GM12878 (cell line): ENCODE results near the gene JAG2. TPM values are rescaled to one million over a fixed set of nuclear protein-coding genes. Genes with fewer than 3 reads are reported as not detected.

Experiments used
- ATAC-seq: fragments of 200-7000 bp; cut with Tn5 transposase; 3 replicates; pipeline ENCODE4 v1.9.1; 2020; ENCODE audit warnings: mild to moderate bottlenecking, moderate library complexity
- BruUV-seq: library from RNA; stranded (reverse); fragments of 400-500 nt; replicated peaks from 2 replicates; lab custom pipeline; 2021; lab: Mats Ljungman, UMichigan
- CTCF ChIA-PET: fragments of 300-600 bp; sonication (Branson Sonifier 250); formaldehyde crosslinking; extraction: SDS; loops from one replicate; lab custom pipeline; 2021; ENCODE audit warnings: inconsistent platforms; lab: Yijun Ruan, JAX
- POLR2A ChIA-PET: fragments of 350-600 bp; formaldehyde crosslinking; extraction: SDS; loops from one replicate; lab custom pipeline; 2021; ENCODE audit warnings: inconsistent platforms; lab: Charles Lee
- RAD21 ChIA-PET: fragments of 300-600 bp; sonication (Branson Sonifier 250); formaldehyde crosslinking; loops from one replicate; lab custom pipeline; 2023; ENCODE audit warnings: antibody characterized with exemption; ENCODE audit not compliant: unreplicated experiment; lab: Charles Lee
- SMC1A ChIA-PET: fragments of 300-600 bp; sonication (Branson Sonifier 250); formaldehyde crosslinking; loops from one replicate; lab custom pipeline; 2023; ENCODE audit not compliant: unreplicated experiment, uncharacterized antibody; lab: Charles Lee
- DNase-seq: peaks from one replicate; pipeline ENCODE4 v3.0.0-alpha.2; 2011; ENCODE audit warnings: low read depth, low spot score
- FAIRE-seq: peaks from 3 replicates; lab custom pipeline; 2011; peaks lifted over from hg19 to GRCh38; lab: Jason Lieb, UNC
- H2AFZ ChIP-seq: 2 replicates; pipeline ENCODE4 v1.6.0; 2011; ENCODE audit warnings: low read depth, low read length, control low read depth; ENCODE audit not compliant: control insufficient read depth
- H3K27ac ChIP-seq: 2 replicates; pipeline ENCODE4 v1.5.1; 2011; ENCODE audit warnings: control low read depth; ENCODE audit not compliant: control insufficient read depth, insufficient read depth
- H3K27me3 ChIP-seq, 2 experiments: replicated peaks in 1 of 2; 2 replicates each; pipeline versions ENCODE4 v1.6.0 to v1.6.1; 2011; ENCODE audit warnings: low read length in 1 of 2; ENCODE audit not compliant: control insufficient read depth in 2 of 2, insufficient read depth in 2 of 2
- H3K36me3 ChIP-seq, 2 experiments: 2 replicates each; pipeline ENCODE4 v1.5.1; 2011; ENCODE audit warnings: low read length in 1 of 2; ENCODE audit not compliant: control insufficient read depth in 2 of 2, insufficient read depth in 2 of 2
- H3K4me1 ChIP-seq: 2 replicates; pipeline ENCODE4 v1.6.1; 2011; ENCODE audit warnings: mild to moderate bottlenecking, low read length, moderate library complexity, mixed read lengths; ENCODE audit not compliant: control insufficient read depth, insufficient read depth
- H3K4me2 ChIP-seq: 2 replicates; pipeline ENCODE4 v1.6.0; 2011; ENCODE audit warnings: control low read depth; ENCODE audit not compliant: control insufficient read depth, insufficient read depth
- H3K4me3 ChIP-seq: fragments of 200-600 bp; sonication (generic); 2 replicates; pipeline ENCODE4 v1.5.1; 2016
- H3K79me2 ChIP-seq: 2 replicates; pipeline ENCODE4 v1.6.0; 2011; ENCODE audit warnings: low read length; ENCODE audit not compliant: control insufficient read depth, insufficient read depth
- H3K9ac ChIP-seq: 2 replicates; pipeline ENCODE4 v1.8.0; 2011; ENCODE audit warnings: low read length, control low read depth, mixed read lengths; ENCODE audit not compliant: control insufficient read depth, insufficient read depth
- H3K9me3 ChIP-seq: replicated peaks from 3 replicates; pipeline ENCODE4 v1.5.1; 2011; ENCODE audit warnings: mild to moderate bottlenecking, low read length; ENCODE audit not compliant: control insufficient read depth, insufficient read depth
- H4K20me1 ChIP-seq: 2 replicates; pipeline ENCODE4 v1.6.0; 2011; ENCODE audit not compliant: control insufficient read depth, insufficient read depth
- ASH2L ChIP-seq: fragments of 300-600, 200-600 bp; sonication (generic); IDR thresholded peaks from 2 replicates; pipeline ENCODE4 v1.6.1; 2017; ENCODE audit warnings: low read depth, mild to moderate bottlenecking, borderline replicate concordance
- CBFB ChIP-seq: IDR thresholded peaks from 2 replicates; pipeline ENCODE4 v1.6.1; 2016; ENCODE audit warnings: antibody characterized with exemption, low read depth
- CBX3 ChIP-seq: fragments of 200-600 bp; sonication (generic); IDR thresholded peaks from 2 replicates; pipeline ENCODE4 v1.6.1; 2016; ENCODE audit warnings: low read depth, borderline replicate concordance
- CUX1 ChIP-seq: IDR thresholded peaks from 2 replicates; pipeline ENCODE4 v1.6.1; 2012; ENCODE audit warnings: improper control_type of control experiment, low read depth, low read length; ENCODE audit not compliant: insufficient replicate concordance
- EZH2 ChIP-seq: IDR thresholded peaks from 2 replicates; pipeline ENCODE4 v1.6.1; 2012; ENCODE audit warnings: low read depth, mild to moderate bottlenecking, control low read depth, inconsistent platforms, low read length, borderline replicate concordance; ENCODE audit not compliant: control insufficient read depth
- HCFC1 ChIP-seq: fragments of 150-350 bp; IDR thresholded peaks from 2 replicates; pipeline ENCODE4 v1.6.1; 2014; ENCODE audit warnings: low read length
- MXI1 ChIP-seq: fragments of 150-350 bp; IDR thresholded peaks from 2 replicates; pipeline ENCODE4 v1.6.1; 2011; ENCODE audit warnings: low read depth, mild to moderate bottlenecking, inconsistent platforms, low read length, improper control_type of control experiment
- SIN3A ChIP-seq: IDR thresholded peaks from 2 replicates; pipeline ENCODE4 v1.6.1; 2012; ENCODE audit warnings: low read depth, low read length, improper control_type of control experiment
- WGBS: methylation state at CpG from one replicate; pipeline ENCODE4 v1.1.6; 2016; ENCODE audit warnings: low lambda C conversion rate; ENCODE audit not compliant: insufficient replicate concordance, insufficient coverage; ENCODE audit errors: missing lambda C conversion rate; 5-methylcytosine and 5-hydroxymethylcytosine counted together
- in situ Hi-C: fragments of 300-500 bp; cut with MboI; formaldehyde crosslinking; loops from 9 replicates; pipeline ENCODE4 v1.14.3; 2018; ENCODE audit warnings: mixed read lengths
- intact Hi-C: fragments of 100-400 bp; cut with micrococcal nuclease; formaldehyde crosslinking; loops from one replicate; pipeline ENCODE4 v1.14.2; 2022; ENCODE audit not compliant: unreplicated experiment
- polyA plus RNA-seq, 11 experiments: library from polyadenylated mRNA; depleted of rRNA in 4 of 11; unstranded in 6 of 11; stranded (reverse) in 5 of 11; fragments of >200 nt; fragmentation: Nextera tagmentation in 4 of 11; fragmentation: Illumina TruSeq in 1 of 11; extraction: Ambion mirVana in 4 of 11; extraction: Trizol in 1 of 11; gene quantifications; 1 replicate in 1 of 11; 2 replicates in 10 of 11; pipeline versions ENCODE4 v1.2.1 to v1.2.3, GENCODE V29; 2011 to 2016; ENCODE audit warnings: inconsistent platforms in 2 of 11, missing spikeins in 2 of 11, low read depth in 1 of 11
- total RNA-seq, 4 experiments: library from RNA; depleted of rRNA in 3 of 4; stranded (reverse); fragments of >200 nt in 3 of 4; fragmentation: Illumina TruSeq in 1 of 4; extraction: Trizol in 1 of 4; gene quantifications; 2 replicates each; pipeline versions ENCODE4 v1.2.1 to v1.2.3, GENCODE V29; 2013 to 2021
- TF ChIP-seq, protein P1 (sequence below): fragments of 450-650 bp; IDR thresholded peaks from 2 replicates; pipeline ENCODE4 v1.6.1; 2017; ENCODE audit warnings: mild to moderate bottlenecking, moderate library complexity
- TF ChIP-seq, protein P2 (sequence below): IDR thresholded peaks from 2 replicates; pipeline ENCODE4 v1.6.1; 2011; ENCODE audit warnings: borderline replicate concordance, low read depth, mild to moderate bottlenecking, moderate library complexity, low read length; ENCODE audit not compliant: insufficient read depth, poor library complexity, severe bottlenecking

JAG2 gene
- total and polyA plus RNA-seq, 10 of the 15 experiments (the other 5 are each of a cell fraction or from before 2014, with no cell fraction given), result 0.04 to 0.14 (median 0.06) TPM; not detected in 5

DNA sequence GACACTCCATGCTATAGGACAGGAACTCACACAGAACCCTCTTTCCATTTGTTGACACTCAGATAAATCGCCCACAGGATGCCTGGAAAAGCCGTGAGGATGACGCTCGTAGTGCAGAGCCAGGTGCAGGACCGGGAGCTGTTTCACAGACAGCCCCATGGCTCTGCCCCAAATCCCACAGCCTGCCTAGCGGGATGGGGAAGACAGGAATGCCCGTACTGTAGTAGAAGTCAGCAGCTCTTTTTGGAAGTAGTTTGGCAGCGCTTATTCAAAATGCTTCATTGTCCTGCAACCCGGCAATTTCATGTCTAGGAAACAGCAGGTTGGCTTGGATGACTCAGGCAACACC, 41.6 kb downstream of the JAG2 start:
- POLR2A ChIA-PET, result no interaction called here
- TF ChIP-seq CBFB, result no peak
- TF ChIP-seq, protein P1, sequence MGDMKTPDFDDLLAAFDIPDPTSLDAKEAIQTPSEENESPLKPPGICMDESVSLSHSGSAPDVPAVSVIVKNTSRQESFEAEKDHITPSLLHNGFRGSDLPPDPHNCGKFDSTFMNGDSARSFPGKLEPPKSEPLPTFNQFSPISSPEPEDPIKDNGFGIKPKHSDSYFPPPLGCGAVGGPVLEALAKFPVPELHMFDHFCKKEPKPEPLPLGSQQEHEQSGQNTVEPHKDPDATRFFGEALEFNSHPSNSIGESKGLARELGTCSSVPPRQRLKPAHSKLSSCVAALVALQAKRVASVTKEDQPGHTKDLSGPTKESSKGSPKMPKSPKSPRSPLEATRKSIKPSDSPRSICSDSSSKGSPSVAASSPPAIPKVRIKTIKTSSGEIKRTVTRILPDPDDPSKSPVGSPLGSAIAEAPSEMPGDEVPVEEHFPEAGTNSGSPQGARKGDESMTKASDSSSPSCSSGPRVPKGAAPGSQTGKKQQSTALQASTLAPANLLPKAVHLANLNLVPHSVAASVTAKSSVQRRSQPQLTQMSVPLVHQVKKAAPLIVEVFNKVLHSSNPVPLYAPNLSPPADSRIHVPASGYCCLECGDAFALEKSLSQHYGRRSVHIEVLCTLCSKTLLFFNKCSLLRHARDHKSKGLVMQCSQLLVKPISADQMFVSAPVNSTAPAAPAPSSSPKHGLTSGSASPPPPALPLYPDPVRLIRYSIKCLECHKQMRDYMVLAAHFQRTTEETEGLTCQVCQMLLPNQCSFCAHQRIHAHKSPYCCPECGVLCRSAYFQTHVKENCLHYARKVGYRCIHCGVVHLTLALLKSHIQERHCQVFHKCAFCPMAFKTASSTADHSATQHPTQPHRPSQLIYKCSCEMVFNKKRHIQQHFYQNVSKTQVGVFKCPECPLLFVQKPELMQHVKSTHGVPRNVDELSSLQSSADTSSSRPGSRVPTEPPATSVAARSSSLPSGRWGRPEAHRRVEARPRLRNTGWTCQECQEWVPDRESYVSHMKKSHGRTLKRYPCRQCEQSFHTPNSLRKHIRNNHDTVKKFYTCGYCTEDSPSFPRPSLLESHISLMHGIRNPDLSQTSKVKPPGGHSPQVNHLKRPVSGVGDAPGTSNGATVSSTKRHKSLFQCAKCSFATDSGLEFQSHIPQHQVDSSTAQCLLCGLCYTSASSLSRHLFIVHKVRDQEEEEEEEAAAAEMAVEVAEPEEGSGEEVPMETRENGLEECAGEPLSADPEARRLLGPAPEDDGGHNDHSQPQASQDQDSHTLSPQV, result no peak
- TF ChIP-seq CUX1, result no peak
- no peak for TF ChIP-seq SIN3A
- no peak for TF ChIP-seq HCFC1
- TF ChIP-seq ASH2L, result no peak
- TF ChIP-seq CBX3, result no peak
- TF ChIP-seq, protein P2, sequence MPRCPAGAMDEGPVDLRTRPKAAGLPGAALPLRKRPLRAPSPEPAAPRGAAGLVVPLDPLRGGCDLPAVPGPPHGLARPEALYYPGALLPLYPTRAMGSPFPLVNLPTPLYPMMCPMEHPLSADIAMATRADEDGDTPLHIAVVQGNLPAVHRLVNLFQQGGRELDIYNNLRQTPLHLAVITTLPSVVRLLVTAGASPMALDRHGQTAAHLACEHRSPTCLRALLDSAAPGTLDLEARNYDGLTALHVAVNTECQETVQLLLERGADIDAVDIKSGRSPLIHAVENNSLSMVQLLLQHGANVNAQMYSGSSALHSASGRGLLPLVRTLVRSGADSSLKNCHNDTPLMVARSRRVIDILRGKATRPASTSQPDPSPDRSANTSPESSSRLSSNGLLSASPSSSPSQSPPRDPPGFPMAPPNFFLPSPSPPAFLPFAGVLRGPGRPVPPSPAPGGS, result no peak
- TF ChIP-seq EZH2, result no peak
- TF ChIP-seq MXI1, result no peak
- ATAC-seq (no peak), FAIRE-seq (no peak), DNase-seq (no peak)
- no peak overlapping the region for H3K27ac ChIP-seq
- H3K9ac ChIP-seq, result no peak overlapping the region
- H3K4me1 ChIP-seq, result no peaks in the 10 kb centered on the region
- in situ Hi-C loops (no loop called here), intact Hi-C loops (no loop called here)
- H3K36me3 ChIP-seq, result no peaks in the 10 kb centered on the region
- RAD21 ChIA-PET, result no interaction called here
- peaks cover 2% of the 10 kb centered on the region; the same call in 2 of the 3 replicates for H3K9me3 ChIP-seq
- no peak overlapping the region for H3K4me2 ChIP-seq
- 48% methylated on average over 9 of the region's 9 CpGs for WGBS
- no TSS peak for BruUV-seq
- no peaks in the 10 kb centered on the region; a peak in 1 of 4 replicates for H3K27me3 ChIP-seq
- H4K20me1 ChIP-seq, result no peaks in the 10 kb centered on the region
- H2AFZ ChIP-seq, result no peak overlapping the region
- no peak overlapping the region for H3K4me3 ChIP-seq
- CTCF ChIA-PET, result no interaction called here
- SMC1A ChIA-PET, result no interaction called here
- H3K79me2 ChIP-seq, result no peaks in the 10 kb centered on the region
